Measurements from ENCODE around the gene VOPP1.

The VOPP1 gene

DNA sequence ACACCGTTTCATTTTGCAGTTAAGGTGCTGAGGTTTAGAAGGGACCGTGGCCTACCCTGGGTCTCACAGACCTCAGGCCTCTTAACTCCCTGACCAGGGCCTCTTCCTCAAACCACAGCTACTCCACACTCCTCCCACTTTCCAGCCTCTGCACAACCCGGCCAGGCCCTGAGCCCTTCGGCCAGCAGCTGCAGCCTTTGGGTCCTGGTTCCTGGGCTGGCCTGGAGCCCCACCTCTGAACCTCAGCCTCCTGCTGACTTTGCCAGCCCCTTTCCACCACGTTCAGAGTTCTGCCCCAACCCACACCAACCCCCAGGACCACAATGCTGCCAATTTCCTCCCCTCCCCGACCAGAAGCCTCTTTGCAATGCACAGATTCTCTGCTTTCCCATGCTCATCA is 84.1 kb downstream of the VOPP1 start:
- Histone ChIP-seq H3K36me3 (replicated peaks) (peaks cover 3% of the 10 kb centered on the region; the same call in 1 of the 2 replicates), H3K27me3 (ENCODE audit: low read depth) (no peaks in the 10 kb centered on the region)
- in situ Hi-C loops (cut with MboI; ENCODE audit: low sequenced_read_pairs) = no loop called here

DNA sequence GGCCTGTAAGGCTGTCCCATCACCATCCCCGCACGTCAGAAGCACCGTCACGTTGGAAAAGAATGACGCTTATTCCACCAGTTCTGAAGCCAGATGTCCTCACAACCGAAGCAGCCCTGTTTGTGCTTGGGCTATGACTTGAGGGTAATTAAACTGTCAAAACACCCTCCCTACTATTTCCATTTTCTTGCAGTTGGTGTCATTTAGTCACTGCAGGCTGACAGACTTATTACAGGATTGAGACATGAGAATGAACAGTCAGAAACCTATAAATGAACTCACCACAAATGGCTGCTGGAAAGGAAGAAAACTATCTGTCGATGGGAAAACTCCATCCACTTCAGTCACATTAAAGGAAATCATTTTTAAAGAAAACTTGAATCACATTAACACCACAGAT is 85.3 kb downstream of the VOPP1 start:
- no peak overlapping the region for H3K4me3 ChIP-seq
- H3K4me1 ChIP-seq = no peaks in the 10 kb centered on the region
- in situ Hi-C loops (cut with MboI; ENCODE audit: low sequenced_read_pairs) = no loop called here
- H3K9me3 ChIP-seq = no peaks in the 10 kb centered on the region
- H3K27me3 ChIP-seq (ENCODE audit: low read depth) = no peaks in the 10 kb centered on the region
- H3K36me3 ChIP-seq (replicated peaks) = peaks cover 3% of the 10 kb centered on the region; the same call in 1 of the 2 replicates
- DNase-seq (ENCODE audit: low spot score in 2 of 2) = no peak

More for the DNA sequence above, 84.1 kb downstream of the VOPP1 start:
- H3K4me1 ChIP-seq = no peaks in the 10 kb centered on the region
- DNase-seq (ENCODE audit: low spot score in 2 of 2) = no peak
- H3K9me3 ChIP-seq = no peaks in the 10 kb centered on the region
- no peak overlapping the region for H3K4me3 ChIP-seq

- in situ Hi-C loops (cut with MboI; ENCODE audit: low sequenced_read_pairs) = no loop called here
- no peak for DNase-seq (ENCODE audit: low spot score in 2 of 2)
- no peak overlapping the region for H3K4me3 ChIP-seq
- peaks cover 3% of the 10 kb centered on the region; the same call in 1 of the 2 replicates for H3K36me3 ChIP-seq (replicated peaks)
- no peaks in the 10 kb centered on the region for H3K27me3 ChIP-seq (ENCODE audit: low read depth)
- no peaks in the 10 kb centered on the region for H3K4me1 ChIP-seq
- H3K9me3 ChIP-seq = no peaks in the 10 kb centered on the region
Observed at GRCh38 chr7:55486192-55486590, 86.1 kb downstream of the VOPP1 start.

DNA sequence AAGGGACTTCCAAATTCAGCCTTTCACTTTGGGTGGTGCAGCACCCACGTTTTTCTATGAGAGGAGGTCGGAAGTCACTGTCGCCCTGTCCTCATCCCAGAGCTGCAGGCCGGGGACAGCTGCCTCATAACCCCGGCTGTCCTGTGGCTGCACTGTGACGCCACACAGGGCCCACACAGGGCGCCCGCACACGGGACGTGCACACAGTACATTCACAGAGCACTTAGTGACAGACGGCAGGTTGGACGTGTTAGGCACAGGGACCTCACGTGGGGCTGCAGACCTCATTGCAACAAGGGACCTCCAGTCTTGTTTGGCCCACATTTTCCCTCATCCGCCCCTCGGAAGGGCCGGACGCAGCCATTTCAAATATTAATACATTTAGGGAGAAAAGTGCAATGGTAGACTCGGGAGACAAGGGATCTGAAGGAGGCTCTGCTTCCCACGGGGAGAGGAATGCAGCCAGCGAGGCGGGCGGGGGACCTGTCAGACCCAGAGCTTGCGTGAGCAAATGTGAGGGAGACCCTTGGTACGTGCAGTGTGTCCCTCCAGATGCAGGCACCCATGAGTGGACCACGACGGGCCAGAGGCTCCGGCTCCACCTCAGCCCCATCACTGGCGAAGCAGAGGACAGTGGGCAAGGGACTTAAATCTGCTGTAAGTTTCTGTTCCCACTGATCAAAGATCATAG is 86.7 kb downstream of the VOPP1 start:
- peaks cover 3% of the 10 kb centered on the region; the same call in 1 of the 2 replicates for H3K36me3 ChIP-seq (replicated peaks)
- DNase-seq (ENCODE audit: low spot score in 2 of 2) = no peak
- no peaks in the 10 kb centered on the region for H3K27me3 ChIP-seq (ENCODE audit: low read depth)
- H3K9me3 ChIP-seq = no peaks in the 10 kb centered on the region
- H3K4me3 ChIP-seq = no peak overlapping the region
- no peaks in the 10 kb centered on the region for H3K4me1 ChIP-seq
- in situ Hi-C loops (cut with MboI; ENCODE audit: low sequenced_read_pairs) = no loop called here

- Histone ChIP-seq H3K4me3 (no peak overlapping the region), H3K4me1 (no peaks in the 10 kb centered on the region), H3K9me3 (no peaks in the 10 kb centered on the region), H3K36me3 (replicated peaks) (peaks cover 3% of the 10 kb centered on the region; the same call in 1 of the 2 replicates), H3K27me3 (ENCODE audit: low read depth) (no peaks in the 10 kb centered on the region)
- in situ Hi-C loops (cut with MboI; ENCODE audit: low sequenced_read_pairs) = no loop called here
- DNase-seq (ENCODE audit: low spot score in 2 of 2) = no peak
Observed at GRCh38 chr7:55484834-55485233, 87.5 kb downstream of the VOPP1 start.

- in situ Hi-C loops (cut with MboI; ENCODE audit: low sequenced_read_pairs) = no loop called here
- no peak overlapping the region for H3K4me3 ChIP-seq
- H3K9me3 ChIP-seq = no peaks in the 10 kb centered on the region
- no peak for DNase-seq (ENCODE audit: low spot score in 2 of 2)
- H3K4me1 ChIP-seq = no peaks in the 10 kb centered on the region
- peaks cover 2% of the 10 kb centered on the region; the same call in 1 of the 2 replicates for H3K36me3 ChIP-seq (replicated peaks)
- no peaks in the 10 kb centered on the region for H3K27me3 ChIP-seq (ENCODE audit: low read depth)
Observed at GRCh38 chr7:55484241-55484640, 88.1 kb downstream of the VOPP1 start.

DNA sequence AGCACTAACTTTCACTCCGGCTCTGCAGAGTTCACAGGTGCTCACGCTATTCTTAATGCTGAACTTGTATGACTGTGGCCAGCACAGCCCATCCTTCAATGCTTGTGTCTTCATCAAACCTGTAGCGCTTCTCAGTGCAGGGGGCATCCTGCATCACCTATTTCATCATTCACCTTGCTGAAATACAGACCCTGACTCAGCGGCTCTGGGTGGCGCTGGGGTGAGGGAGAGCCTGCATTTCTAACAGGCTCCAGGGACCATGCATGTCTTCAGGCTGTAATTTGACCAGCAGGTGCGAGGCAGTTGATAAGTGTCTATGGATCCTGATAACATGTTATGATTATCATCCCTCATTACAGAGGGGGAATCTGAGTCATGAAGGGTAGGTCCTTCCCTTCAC is 89.3 kb downstream of the VOPP1 start:
- DNase-seq (ENCODE audit: low spot score in 2 of 2) = no peak

DNA sequence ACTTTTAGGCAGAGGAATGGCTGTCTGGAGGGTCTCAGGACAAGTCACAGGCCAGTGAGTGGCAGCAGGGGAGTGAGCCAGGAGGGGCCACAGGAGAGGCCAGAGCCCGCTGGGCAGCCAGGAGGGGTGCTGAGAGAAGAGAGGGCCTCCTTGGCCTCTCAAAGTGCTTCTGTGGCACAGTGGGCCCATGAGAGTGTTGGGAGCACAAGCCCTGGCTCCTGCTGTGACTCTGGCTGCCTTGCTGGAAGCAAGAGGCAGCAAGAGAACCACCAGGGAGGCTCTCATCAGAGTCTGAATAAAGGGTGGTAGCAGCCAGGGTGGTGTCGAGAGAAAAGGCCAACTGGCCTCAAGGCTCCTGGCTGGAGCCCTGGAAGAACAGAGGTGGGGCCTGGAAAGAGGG is 91.1 kb downstream of the VOPP1 start:
- Histone ChIP-seq H3K36me3 (replicated peaks) (no peaks in the 10 kb centered on the region), H3K4me1 (no peaks in the 10 kb centered on the region), H3K27me3 (ENCODE audit: low read depth) (no peaks in the 10 kb centered on the region), H3K4me3 (no peak overlapping the region), H3K9me3 (no peaks in the 10 kb centered on the region)
- no peak for DNase-seq (ENCODE audit: low spot score in 2 of 2)
- in situ Hi-C loops (cut with MboI; ENCODE audit: low sequenced_read_pairs) = no loop called here

More for the DNA sequence above, 89.3 kb downstream of the VOPP1 start:
- Histone ChIP-seq H3K4me1 (no peaks in the 10 kb centered on the region), H3K9me3 (no peaks in the 10 kb centered on the region), H3K27me3 (ENCODE audit: low read depth) (no peaks in the 10 kb centered on the region), H3K4me3 (no peak overlapping the region), H3K36me3 (replicated peaks) (no peaks in the 10 kb centered on the region)
- in situ Hi-C loops (cut with MboI; ENCODE audit: low sequenced_read_pairs) = no loop called here

DNA sequence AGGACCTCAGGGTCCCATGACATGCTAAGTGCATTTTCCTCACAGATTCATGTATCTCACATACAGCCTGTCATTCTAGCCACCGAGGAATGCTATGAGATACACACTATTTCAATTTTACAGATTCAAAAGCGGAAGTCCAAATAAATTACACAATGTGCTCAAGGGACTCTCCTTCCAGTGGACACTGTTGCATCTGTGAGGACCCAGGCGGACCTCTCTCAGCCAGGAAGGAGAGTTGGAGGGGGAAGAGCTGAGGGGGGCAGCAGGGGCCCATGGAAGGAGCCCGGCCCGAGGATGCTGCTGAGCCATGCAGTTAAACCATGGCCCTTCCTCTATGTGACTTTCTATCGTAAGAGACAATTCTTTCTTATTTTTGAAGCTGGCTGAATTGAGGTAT is 93.6 kb downstream of the VOPP1 start:
- in situ Hi-C loops (cut with MboI; ENCODE audit: low sequenced_read_pairs) = no loop called here
- no peak for DNase-seq (ENCODE audit: low spot score in 2 of 2)
- no peaks in the 10 kb centered on the region for H3K36me3 ChIP-seq (replicated peaks)
- H3K27me3 ChIP-seq (ENCODE audit: low read depth) = no peaks in the 10 kb centered on the region
- H3K4me3 ChIP-seq = no peak overlapping the region
- H3K9me3 ChIP-seq = no peaks in the 10 kb centered on the region
- H3K4me1 ChIP-seq = no peaks in the 10 kb centered on the region

DNA sequence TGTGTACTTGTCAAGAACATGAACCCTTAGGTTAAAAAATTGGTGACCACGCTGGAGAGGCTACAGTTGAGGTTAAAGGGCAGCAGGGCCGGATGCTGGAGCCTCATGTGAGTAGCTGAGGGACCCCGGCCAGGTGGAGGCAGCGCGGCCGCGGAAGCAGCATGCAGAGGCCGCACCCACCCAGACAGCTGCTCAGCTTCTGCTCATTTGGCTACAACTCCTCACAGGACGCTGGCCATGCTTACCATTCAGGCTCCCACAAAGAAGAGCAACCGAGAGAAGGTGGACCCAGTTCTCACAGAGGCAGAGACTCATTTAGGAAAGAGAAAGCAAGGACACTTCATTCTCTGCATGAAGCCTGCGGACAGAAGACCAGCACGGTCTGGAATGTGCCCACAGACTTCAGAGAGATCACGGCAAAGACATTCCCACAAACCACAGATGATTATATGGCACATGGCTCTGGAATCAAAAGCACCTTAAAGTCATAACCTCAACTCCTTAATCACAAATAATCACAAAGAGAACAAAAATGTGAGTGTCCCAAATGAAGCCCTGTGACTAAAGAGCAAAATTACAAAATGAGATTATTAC is 94.4 kb downstream of the VOPP1 start:
- Histone ChIP-seq H3K9me3 (no peaks in the 10 kb centered on the region), H3K4me1 (no peaks in the 10 kb centered on the region), H3K36me3 (replicated peaks) (no peaks in the 10 kb centered on the region), H3K4me3 (no peak overlapping the region), H3K27me3 (ENCODE audit: low read depth) (no peaks in the 10 kb centered on the region)
- no peak for DNase-seq (ENCODE audit: low spot score in 2 of 2)
- in situ Hi-C loops (cut with MboI; ENCODE audit: low sequenced_read_pairs) = no loop called here

DNA sequence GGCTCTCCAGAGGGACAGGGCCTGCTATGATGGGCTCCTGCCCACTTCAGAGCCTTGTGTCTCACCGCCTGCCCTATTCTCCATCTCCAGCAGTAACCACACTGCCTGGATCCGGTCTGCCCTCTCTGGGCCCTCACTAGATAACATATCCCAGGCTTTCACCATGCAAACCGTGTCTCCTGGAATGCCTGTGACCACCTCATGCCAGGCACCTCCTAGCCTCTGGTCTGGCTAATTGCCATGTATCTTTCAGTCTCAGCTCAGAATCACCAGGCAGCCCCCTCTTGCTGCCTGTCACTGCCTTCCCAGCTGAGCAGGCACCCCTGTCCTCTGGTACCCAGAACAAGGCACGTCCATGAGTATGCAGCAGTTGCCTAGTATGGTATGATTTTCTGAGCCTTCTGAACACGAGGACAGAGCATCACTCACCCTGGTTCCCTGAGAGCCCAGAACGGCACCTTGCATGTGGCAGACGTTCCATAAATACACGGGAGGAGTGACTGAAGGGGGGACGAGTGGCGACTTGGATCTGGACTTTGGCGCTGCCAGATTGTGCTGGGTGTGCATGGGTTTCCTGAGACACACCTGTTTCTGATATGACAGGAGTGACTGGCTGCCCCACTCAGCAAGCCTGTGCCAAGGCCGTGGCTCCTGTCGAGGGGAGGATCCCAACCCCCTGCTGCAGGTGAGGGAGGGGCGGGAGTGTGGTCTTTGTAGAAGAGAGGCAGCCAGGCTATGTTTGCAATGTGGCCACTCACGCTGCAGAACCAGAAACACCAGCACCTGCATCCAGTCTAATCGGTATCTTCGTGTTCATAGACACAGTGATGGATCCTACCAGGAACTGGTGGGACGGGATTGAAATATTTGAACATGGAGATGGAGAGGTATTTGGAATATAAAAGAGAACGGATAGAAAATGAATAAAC is 95.2 kb downstream of the VOPP1 start:
- DNase-seq (ENCODE audit: low spot score in 2 of 2) = no peak
- Histone ChIP-seq H3K4me1 (no peaks in the 10 kb centered on the region), H3K36me3 (replicated peaks) (no peaks in the 10 kb centered on the region), H3K27me3 (ENCODE audit: low read depth) (no peaks in the 10 kb centered on the region), H3K9me3 (no peaks in the 10 kb centered on the region), H3K4me3 (no peak overlapping the region)
- in situ Hi-C loops (cut with MboI; ENCODE audit: low sequenced_read_pairs) = no loop called here

GRCh38 chr7:55475855-55476803 is 96.2 kb downstream of the VOPP1 start:
- in situ Hi-C loops (cut with MboI; ENCODE audit: low sequenced_read_pairs) = no loop called here
- H3K9me3 ChIP-seq = no peaks in the 10 kb centered on the region
- DNase-seq (ENCODE audit: low spot score in 2 of 2) = no peak
- no peaks in the 10 kb centered on the region for H3K4me1 ChIP-seq
- H3K4me3 ChIP-seq = no peak overlapping the region
- H3K27me3 ChIP-seq (ENCODE audit: low read depth) = no peaks in the 10 kb centered on the region
- no peaks in the 10 kb centered on the region for H3K36me3 ChIP-seq (replicated peaks)
